Stimulated activated CD8-positive, alpha-beta memory T cell treated with anti-CD3 and anti-CD28 coated beads, Interleukin-12 subunit alpha, Interleukin-12 subunit beta, amount 100 ng/mL, for 1 hour (primary cell): Measurements from ENCODE around the gene XPO4.
"Not testable (repeated sequence)": the region's sequence is repeated elsewhere in the genome, so short reads cannot be mapped to it uniquely, and the experiment has no call there.

ENCODE experiments used
- DNase-seq: peaks from one replicate; pipeline ENCODE4 v3.0.0-alpha.2; 2020; ENCODE audit warnings: low read depth

Gene XPO4

DNA sequence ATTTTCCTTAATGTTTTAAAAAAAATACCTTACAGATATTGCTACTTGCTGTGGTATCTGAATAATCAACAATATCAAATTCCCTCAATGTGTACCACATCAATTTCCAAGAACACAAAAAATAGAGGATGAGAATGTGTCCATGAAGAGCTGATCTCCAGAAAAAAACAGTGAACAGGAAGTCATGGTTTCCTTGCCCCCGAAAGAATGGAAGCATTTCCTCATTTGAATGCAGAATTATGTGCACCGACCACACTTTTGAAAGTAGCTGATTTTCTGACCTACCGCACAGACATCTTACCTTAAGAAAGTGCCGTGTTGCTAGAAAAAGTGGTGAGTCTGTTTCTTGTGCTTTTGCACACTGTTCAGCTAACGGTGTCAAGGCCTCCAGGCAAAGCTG lies 115.4 kb downstream of the XPO4 start:
- DNase-seq: no peak

DNA sequence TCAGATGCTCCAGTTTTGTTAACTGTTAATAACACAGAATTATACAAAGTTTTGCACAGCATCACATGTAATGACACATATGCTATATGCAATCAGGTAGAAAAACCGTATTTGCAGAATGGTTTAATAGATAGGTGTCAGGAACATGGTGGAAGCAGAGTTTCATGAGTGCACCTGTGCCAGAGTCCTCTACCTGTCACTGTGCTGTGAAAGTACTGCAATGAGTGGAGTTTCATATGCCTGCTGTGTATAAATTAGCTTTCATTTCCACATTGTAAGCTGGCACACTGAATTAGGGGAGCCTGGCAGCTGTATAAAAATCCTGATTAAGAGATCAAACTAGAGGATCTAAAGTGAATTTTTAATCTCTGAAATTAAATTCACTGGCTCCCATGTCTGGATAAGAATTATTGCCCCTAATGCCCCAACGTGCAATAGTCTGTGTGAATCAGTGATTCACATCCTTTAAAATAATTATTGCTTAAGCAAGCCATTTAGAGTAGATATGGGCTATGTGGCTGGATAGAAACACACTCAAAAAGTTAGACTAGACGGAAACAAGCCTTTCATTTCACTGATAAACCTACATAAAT lies 120.3 kb downstream of the XPO4 start:
- DNase-seq: no peak

DNA sequence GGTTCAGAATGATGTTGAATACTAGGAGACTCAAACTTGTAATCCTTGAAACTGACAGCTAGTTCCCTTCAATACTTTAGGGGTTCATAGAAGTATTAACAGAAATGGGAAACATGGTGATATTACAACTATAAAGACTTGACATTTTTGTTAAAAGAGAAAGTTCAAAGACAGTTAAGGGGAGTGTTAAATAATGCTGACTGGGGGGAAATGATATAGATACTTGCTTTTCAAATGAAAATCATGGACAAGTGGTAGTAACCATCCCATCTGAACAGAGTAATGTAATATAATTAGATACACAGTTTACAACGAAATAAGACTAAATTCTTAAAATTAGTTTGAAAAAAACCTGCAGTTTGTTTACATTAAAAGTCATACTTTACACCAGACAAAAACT lies 122.2 kb downstream of the XPO4 start:
- no peak for DNase-seq

DNA sequence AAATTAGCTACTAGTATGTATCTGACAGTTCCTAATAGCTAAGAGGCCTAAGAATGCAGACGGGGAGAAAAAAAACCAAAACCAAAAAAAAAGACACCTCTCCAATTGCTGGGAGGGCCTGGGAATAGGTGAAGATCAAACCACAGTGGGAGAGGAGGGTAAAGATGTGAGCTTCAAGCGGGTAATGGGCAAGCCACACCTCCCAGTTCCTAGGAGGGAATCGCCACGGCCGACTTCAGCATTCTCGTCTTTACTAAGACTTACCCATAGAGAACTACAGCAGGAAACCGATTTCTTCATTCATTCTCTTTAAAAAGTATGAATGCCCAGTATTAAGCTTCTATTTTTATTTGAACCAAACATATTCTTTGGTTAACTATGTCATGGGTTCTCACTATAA lies 123.1 kb downstream of the XPO4 start:
- no peak for DNase-seq

DNA sequence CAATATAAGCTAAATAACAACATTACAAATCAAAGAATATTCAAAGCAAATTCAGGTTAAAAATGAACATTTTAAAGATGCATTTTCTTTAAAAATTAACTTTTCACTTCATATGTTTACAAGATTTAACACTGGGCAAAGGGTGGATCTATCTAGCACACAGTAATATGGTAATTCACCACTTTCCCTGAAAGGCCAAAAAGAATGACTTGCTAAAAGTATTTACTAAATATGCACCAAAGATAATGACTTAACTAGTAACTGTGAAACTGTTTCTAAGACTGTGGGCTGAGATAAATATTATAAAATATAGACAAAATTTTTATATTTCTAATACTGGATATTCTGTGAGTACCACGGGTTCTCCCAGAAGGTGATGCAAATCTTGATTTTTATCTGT lies 124.2 kb downstream of the XPO4 start:
- no peak for DNase-seq

DNA sequence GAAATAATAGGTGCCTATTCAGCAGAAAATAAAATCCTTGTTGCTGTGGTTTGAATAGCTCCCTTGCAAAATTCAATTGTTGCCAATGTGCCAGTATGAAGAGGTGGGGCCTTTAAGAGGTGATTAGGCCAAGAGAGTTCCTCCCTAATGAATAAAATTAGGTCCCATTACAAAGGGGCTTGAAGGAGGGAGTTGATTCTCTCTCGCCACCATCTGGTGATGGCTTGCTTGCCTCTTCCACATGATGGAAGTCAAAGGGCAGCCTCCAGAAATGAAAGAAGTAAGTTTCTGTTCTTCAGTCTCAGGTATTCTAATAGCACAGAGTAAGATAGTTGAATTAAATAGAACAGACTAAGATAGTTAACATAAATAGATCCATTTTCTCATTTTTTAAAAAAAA lies 125.8 kb downstream of the XPO4 start:
- no peak for DNase-seq

DNA sequence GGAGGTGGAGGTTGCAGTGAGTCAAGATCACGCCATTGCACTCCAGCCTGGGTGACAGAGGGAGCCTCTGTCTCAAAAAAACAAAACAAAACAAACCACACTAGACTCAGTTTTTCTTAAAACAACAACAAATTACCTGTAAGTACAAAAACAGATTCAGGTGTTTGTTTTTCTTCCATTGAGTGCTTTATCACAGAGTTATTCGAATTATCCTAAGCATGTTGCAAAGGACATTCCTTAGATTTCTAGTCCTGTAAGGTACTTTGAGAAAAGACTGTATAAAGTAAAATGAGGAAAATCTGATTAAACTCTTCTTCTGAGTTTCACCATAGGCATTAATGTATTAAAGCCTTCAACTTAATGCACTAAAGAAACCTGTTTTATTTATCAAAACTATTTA lies 126.6 kb downstream of the XPO4 start:
- no peak for DNase-seq

DNA sequence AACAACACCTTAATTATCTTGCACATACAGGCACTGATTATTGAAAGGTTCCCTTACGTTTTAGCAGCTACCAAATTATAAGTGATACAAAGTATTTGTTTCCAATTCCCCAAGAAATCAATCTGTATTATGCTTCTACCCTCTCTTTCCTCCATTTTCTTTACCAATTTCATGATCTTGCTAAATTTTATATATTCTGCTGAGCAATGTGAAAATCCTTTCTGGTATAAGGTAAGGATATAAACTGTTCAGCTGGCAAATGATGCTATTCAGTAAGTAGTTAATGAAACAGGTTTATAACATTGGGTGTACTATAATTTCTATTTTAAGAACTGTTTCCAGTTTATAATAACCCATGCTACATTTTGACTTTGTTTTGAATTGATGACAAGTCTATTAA lies 127.8 kb downstream of the XPO4 start:
- no peak for DNase-seq

DNA sequence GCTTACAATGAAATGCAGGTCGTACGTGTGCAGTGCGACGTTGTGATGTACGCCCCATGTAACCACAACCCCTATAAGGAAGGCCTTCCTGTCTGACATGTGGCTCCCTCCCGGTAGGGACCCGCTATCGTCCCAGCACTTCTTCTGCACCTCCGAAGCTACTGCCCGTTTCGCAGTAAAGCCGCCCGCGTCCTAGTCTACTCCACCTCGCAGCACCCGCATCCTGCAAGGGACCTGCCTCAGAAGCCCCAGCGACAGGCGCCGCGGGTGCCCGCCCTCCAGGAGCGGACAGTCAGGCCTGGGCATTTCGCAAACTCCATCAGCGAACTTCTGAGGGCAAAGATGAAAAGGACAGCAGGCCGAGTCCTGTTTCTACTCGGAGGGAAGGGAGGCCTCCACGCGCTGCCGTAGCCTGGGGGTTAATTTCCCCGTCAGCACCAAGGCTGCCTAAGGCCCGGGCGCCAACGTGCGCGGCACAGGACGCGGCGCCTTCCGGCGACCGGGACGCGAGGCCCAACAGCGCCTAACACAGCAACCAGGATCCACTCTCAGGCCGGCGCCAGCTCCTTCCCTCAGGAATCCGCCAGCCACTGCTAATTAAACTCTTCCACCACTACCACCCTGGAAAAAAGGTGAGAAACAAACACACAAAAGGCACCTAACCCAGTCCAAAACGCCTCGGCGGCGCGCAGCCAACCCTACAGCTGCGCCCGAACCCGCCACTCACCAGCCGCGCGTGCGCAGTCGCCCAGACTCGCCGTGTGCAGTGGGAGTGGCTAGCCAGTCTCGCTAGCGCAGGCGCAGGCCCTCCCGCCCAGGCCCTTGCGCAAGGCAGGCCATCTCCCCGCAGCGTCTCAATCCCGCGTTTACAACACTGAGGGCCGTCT lies 129.1 kb downstream of the XPO4 start, which contains the start of gene EEF1AKMT1:
Gene EEF1AKMT1, minus strand, starts transcription at position 768 of the 887 bp plus-strand sequence. CDS start 16,363 bp downstream, outside the sequence.
- DNase-seq: peak; percentile 94

DNA sequence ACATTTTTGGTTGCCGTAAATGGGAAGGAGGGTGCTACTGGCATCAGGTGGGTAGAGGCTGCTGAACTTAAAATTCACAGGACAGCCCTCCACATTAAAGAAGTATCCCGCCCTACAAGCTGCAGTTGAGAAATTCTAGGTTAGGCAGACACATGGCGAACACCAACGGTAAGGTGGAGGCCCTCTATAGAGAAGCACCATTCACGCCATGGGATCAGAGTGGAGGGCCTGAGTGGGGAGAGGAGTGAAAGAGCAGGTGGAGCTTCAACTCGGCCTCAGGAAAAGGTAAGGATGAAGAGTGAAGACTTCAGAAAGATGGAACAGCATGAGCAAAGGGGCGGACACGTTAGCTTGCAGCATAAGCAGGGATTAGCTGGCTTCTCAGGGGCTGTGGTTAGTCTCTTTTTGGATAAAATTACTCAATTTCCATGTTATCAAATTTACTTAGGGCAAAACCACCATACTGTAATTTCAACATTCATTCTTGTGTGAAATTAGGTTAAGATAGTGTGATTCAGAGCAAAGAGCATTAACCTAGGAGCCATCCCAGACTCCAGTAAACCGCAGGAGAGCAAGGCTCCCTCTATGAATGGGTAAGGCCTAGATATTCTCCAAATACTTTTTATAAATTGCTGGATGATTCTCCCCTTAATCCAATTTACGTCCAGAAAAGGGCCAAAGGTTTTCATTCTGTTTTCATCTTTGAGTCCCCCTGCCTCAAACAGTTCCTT lies 130.0 kb downstream of the XPO4 start:
- DNase-seq: no peak

DNA sequence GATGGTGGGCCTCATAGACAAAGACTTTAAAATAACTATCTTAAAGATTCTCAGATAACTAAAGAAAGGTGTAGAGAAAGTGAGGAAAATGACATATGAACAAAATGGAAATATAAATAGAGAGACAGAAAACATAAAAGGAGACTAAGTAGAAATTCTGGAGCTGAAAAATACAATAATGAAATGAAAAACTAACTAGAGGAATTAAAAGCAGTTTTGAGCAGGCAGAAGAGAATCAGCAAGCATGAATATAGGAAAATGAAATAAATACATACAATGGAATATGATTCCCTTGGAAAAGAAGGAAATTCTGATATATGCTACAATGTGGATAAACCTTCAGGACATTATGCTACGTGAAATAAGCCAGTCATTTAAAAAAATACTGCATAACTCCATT lies 132.7 kb downstream of the XPO4 start:
- DNase-seq: no peak

DNA sequence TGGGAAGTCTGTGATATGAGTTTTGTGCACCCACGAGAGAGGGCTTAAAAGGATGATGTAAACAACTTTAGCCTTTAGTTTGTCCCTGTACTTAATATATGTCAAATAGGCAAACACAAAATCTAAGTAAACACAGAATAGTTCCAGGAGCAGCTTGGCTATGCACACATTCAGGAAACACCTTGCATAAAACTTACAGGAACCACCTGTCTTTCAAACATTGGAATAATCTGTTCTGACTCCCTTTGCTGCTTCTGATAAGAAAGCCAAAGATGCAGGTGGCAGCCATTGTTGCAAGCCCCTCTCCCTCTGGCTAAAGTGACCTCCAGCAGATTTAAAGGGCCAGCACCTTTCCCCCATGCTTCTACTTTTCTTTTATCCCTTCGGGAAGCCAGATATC lies 133.5 kb downstream of the XPO4 start:
- DNase-seq: no peak

DNA sequence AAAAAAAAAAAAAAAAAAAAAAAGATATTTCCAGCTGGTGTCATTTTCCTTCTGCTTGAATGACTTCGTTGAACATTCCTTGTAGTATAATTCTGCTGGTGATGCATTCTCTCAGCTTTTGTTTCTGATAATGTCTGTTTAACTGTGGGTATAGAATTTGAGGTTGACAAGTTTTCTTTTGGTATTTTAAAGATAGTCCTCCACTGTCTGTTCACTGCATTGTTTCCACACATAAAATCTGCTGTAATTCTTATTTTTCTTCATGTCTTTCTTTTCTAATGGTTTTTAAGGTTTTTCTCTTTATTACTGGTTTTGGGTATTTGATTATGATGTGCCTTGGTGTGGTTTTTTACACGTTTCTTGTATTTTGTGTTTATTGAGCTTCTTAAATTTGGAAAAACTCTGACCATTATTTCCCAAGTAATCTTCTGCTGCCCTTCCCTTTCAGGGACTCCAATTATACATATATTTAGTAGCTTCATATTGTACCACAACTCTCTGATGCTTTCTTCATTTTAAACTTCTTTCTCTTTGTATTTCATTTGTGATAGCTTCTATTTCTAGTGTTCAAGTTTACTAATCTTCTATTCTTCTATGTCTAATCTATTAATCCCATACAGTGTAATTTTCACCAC lies 135.1 kb downstream of the XPO4 start:
- no peak for DNase-seq

DNA sequence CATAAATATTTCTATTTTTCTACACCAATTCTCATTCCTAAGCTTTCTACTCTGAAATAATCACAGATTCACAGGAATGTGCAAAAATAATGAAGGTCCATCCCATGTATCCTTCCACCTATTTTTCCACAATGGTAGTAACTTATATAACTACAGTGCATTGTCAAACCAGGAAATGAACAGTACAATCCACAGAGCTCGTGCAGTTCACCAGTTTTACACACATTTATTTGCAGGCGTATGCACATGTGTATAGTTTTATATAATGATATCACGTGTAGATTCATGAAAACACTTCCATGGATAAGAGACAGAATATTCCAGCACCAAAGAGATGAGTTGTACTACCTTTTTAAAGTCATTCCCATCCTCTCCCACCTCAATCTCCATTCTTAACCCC lies 141.7 kb downstream of the XPO4 start:
- DNase-seq: no peak

DNA sequence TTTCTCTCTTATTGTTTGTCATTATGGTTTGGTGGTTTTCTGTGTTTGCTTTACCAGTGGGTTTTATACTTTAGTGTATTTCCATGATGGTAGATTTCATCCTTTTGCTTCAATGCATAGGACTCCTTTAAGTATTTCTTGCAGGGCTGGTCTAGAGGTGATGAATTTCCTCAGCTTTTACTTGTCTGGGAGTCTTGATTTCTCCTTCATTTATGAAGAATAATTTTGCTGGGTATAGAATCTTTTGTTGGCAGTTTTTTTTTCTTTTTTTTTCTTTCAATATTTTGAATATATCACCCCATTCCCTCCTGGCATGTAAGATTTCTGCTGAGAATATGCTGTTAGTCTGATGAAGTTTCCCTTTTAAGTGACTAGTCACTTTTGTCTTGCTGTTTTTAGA lies 148.5 kb downstream of the XPO4 start:
- DNase-seq: no peak

DNA sequence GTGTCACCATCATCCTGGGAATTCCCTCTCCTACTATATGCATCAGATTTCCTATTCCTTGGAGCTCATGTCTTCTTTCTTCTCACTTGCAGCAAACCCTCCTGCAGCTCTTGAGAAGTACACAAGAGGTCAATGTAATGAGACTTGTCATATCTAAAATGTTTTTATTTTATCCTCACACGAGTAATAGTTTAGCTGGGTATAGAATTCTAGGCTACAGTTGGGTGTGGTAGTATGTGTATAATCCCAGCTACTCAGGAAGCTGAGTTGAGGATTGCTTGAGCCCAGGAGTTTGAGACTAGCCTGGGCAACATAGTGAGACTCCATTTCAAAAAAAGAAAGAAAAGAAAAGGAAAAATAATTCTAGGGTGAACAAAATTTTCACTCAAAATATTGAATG lies 153.2 kb downstream of the XPO4 start:
- DNase-seq: no peak

DNA sequence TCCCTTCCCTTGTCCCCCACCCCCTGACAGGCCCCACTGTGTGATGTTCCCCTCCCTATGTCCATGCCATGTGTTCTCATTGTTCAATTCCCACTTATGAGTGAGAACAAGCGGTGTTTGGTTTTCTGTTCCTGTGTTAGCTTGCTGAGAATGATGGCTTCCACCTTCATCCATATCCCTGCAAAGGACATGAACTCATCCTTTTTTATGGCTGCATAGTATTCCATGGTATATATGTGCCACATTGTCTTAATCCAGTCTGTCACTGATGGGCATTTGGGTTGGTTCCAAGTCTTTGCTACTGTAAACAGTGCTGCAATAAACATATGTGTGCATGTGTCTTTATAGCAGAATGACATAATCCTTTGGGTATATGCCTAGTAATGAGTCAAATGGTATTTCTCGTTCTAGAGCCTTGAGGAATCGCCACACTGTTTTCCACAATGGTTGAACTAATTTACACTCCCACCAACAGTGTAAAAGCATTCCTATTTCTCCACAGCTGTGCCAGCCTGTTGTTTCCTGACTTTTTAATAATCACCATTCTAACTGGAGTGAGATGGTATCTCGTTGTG lies 158.6 kb downstream of the XPO4 start:
- not testable (repeated sequence) for DNase-seq

DNA sequence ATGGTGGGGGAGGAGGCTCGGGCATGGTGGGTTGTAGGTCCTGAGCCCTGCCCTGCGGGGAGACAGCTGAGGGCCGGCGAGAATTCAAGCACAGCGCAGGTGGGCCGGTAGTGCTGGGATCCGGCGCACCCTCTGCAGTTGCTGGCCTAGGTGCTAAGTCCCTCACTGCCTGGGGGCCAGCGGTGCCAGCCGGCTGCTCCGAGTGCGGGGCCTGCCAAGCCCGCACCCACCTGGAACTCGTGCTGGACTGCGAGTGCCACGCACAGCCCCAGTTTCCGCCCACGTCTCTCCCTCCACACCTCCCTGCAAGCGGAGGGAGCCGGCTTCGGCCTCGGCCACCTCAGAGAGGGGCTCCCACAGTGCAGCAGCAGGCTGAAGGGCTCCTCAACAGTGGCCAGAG lies 162.5 kb downstream of the XPO4 start:
- DNase-seq: no peak

DNA sequence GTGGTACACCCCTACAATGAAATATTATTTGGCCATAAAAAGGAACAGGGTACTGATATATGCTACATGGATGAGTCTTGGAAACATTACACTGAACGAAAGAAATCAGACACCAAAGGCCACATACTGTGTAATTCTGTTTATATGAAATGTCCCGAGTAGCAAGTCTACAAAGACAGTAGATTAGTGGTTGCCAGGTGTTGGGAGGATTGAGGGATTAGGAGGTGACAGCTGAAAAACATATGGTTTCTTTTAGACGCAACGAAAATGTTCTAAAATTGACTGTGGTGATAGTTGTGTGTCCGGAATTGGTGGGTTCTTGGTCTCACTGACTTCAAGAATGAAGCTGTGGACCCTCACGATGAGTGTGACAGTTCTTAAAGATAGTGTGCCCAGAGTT lies 163.9 kb downstream of the XPO4 start:
- DNase-seq: no peak

DNA sequence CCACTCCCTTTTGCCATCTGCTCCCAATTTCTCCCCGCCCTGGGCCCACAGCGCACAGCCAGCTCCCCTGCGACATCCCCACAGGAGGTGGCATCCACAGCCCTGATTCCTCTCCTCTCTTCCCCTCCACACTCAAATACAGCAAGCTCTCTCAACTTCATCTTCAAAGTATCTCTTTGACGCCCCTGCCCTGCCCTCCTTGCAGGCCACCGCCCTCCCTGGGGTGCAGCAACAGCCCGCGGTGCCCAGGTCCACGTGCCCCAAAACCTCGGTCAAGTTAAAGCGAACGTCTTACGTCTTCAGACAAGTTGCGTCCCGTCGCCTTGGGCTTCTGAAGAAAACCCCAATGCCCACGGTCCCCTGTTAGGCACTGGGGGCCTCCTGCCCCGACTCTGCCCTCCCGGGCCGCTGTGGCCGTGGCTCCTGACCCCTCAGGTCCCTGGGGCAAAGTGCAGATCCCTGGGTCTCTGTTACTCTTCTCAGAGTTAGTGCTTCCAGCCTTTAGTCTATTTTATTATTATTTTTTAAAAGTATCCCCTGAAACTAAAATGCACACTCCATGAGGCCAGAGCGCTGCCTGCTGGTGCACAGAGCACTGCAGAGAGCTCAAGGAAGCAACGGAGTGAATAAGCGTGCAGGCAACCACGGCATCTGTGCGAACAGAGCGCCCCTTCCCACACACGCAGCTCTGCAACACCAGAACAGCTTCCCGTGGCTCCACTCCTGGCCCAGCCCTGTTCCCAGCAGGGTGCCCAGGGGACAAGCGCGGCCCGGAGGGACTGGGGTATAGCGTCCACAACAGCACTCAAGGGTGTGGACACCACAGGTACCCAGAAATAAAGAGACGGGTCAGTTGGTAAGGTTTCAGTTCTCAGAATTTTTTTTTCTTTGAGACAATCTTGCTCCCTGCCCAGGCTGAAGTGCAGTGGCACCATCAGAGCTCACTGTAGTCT lies 172.6 kb downstream of the XPO4 start:
- DNase-seq: no peak
